Stimulated activated naive CD4-positive, alpha-beta T cell treated with Interleukin-2 at 50 U/mL for 16 hours (primary cell): ENCODE data around the gene FKBP7.
"Not testable (repeated sequence)": the region's sequence is repeated elsewhere in the genome, so short reads cannot be mapped to it uniquely, and the experiment has no call there.

ENCODE experiments used
- DNase-seq: peaks from one replicate; lab custom pipeline; 2025; lab: John Stamatoyannopoulos, UW

FKBP7 gene

GRCh38 chr2:178449700-178450523, 28.5 kb downstream of the FKBP7 start:
- no peak for DNase-seq

- DNase-seq = no peak
Measured at GRCh38 chr2:178448968-178449661, 29.3 kb downstream of the FKBP7 start.

- no peak for DNase-seq
Measured at GRCh38 chr2:178441426-178441825, 37.0 kb downstream of the FKBP7 start.

- no peak for DNase-seq
Measured at GRCh38 chr2:178436662-178437061, 41.7 kb downstream of the FKBP7 start.

GRCh38 chr2:178429336-178429735, 49.1 kb downstream of the FKBP7 start:
- DNase-seq = no peak

GRCh38 chr2:178428396-178428806, 50.0 kb downstream of the FKBP7 start:
- DNase-seq = no peak

- DNase-seq = no peak
Measured at GRCh38 chr2:178427458-178427857, 50.9 kb downstream of the FKBP7 start.

GRCh38 chr2:178426388-178426787, 52.0 kb downstream of the FKBP7 start:
- no peak for DNase-seq

- no peak for DNase-seq
Measured at GRCh38 chr2:178425255-178425827, 53.1 kb downstream of the FKBP7 start.

- DNase-seq = not testable (repeated sequence)
Measured at GRCh38 chr2:178423746-178424145, 54.7 kb downstream of the FKBP7 start.

GRCh38 chr2:178422097-178422496, 56.3 kb downstream of the FKBP7 start:
- no peak for DNase-seq

- DNase-seq = no peak
Measured at GRCh38 chr2:178420463-178420999, 57.9 kb downstream of the FKBP7 start.

- no peak for DNase-seq
Measured at GRCh38 chr2:178419123-178419522, 59.3 kb downstream of the FKBP7 start.

GRCh38 chr2:178418426-178418825, 60.0 kb downstream of the FKBP7 start:
- DNase-seq = no peak

- no peak for DNase-seq
Measured at GRCh38 chr2:178417916-178418315, 60.5 kb downstream of the FKBP7 start.

- DNase-seq = no peak
Measured at GRCh38 chr2:178415979-178416378, 62.4 kb downstream of the FKBP7 start.

- DNase-seq = peak; percentile 68
Measured at GRCh38 chr2:178414266-178415247, 63.8 kb downstream of the FKBP7 start.
